Measurements from ENCODE around the gene TMOD2. TPM values are rescaled to one million over a fixed set of nuclear protein-coding genes. Genes with fewer than 3 reads are reported as not detected.
A peak's percentile ranks its signal among the peaks of the same experiment; 100 is the strongest.

TMOD2 gene
- 11.3 and 14.6 TPM in 2 replicates for total RNA-seq

- intact Hi-C loops (cut with micrococcal nuclease) = loop anchor here (1.0 kb wide), 2 partner anchors 15 to 25 kb away; no protein-coding TSS in a partner anchor
- peak; percentile 83 for ATAC-seq (ENCODE audit: low read depth)
Observed at GRCh38 chr15:51750792-51751696, at the start of gene TMOD2. TSS of gene TMOD2 (plus strand) at chr15:51751597. CDS start at chr15:51766442, 14,845 bp downstream.

DNA sequence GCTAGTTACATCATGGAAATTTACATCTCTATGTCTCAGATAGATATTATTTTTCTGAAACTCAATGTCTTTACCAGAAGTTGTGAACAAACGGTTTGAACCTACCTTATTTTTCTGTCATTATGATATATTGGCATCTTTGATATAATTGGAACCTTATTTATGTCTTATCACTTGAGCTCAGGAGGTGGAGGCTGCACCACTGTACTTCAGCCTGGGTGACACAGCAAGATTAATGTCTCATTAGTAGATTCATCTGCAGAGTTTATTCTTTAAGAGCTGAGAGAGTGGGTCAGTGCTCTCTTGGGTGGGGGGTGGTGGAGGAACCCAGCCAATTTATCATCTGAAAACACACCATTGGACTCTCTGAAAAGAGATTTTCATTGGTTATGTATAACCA lies 48.7 kb upstream of the TMOD2 start:
- CTCF ChIA-PET = interaction anchor here (2.5 kb wide), 1 partner anchor 74 kb away, joined by 9 read pairs; no protein-coding TSS in a partner anchor
- no peaks in the 10 kb centered on the region for H3K27me3 Mint-ChIP-seq
- ATAC-seq (ENCODE audit: low read depth) (no peak), DNase-seq (no peak)
- H3K4me3 Mint-ChIP-seq = no peak overlapping the region
- intact Hi-C loops (cut with micrococcal nuclease) = no loop called here
- no peaks in the 10 kb centered on the region for H3K4me1 Mint-ChIP-seq
- no peak for TF ChIP-seq CTCF (IDR thresholded peaks at IDR 0.05)
- H3K9me3 Mint-ChIP-seq = no peaks in the 10 kb centered on the region
- no peak overlapping the region for H3K27ac Mint-ChIP-seq
- POLR2A ChIA-PET = no interaction called here
- H3K36me3 Mint-ChIP-seq (ENCODE audit: low read depth) = no peaks in the 10 kb centered on the region

More at GRCh38 chr15:51750792-51751696, at the start of gene TMOD2:
- peak within 1 kb of the TSS; percentile 96 for H3K4me3 Mint-ChIP-seq
- DNase-seq = peak; percentile 62
- ChIA-PET POLR2A (interaction anchor here (0.5 to 5.5 kb wide), 4 partner anchors 14 to 20 kb away, joined by 5 to 98 read pairs (median 10); partner anchors contain the start of gene LYSMD2), CTCF (interaction anchor here (1.1 to 3.5 kb wide), 4 partner anchors 15 to 100 kb away, joined by 3 to 17 read pairs (median 6); no protein-coding TSS in a partner anchor)
- no peak for TF ChIP-seq CTCF (IDR thresholded peaks at IDR 0.05)
- peak within 1 kb of the TSS; percentile 86 for H3K27ac Mint-ChIP-seq
- peaks cover 3% of the 10 kb centered on the region for H3K36me3 Mint-ChIP-seq (ENCODE audit: low read depth)
- H3K9me3 Mint-ChIP-seq = no peaks in the 10 kb centered on the region
- H3K4me1 Mint-ChIP-seq = peaks cover 37% of the 10 kb centered on the region
- no peaks in the 10 kb centered on the region for H3K27me3 Mint-ChIP-seq

DNA sequence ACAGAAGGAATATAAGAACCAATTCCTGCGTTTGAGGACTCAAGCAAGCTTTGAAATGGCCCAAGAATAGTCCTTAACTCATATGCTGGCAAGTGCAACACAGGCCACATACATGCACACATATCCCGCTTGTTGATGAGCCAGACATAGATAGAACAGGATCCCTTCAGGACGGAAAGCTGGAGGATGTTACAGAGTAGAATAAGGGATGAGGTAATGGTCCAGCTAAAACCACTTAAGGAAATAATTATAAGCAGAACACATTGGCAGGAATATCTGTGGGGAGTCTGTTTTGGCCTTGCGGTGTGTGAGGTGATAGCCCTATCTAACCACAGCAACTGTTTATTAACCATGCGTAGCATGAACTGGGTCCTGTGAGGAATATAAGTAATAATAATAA lies 45.1 kb upstream of the TMOD2 start:
- CTCF ChIA-PET = no interaction called here
- no peak for ATAC-seq (ENCODE audit: low read depth)
- no peak for TF ChIP-seq CTCF (IDR thresholded peaks at IDR 0.05)
- Mint-ChIP-seq H3K4me3 (no peak overlapping the region), H3K9me3 (no peaks in the 10 kb centered on the region), H3K36me3 (ENCODE audit: low read depth) (no peaks in the 10 kb centered on the region), H3K27me3 (no peaks in the 10 kb centered on the region), H3K4me1 (no peaks in the 10 kb centered on the region), H3K27ac (no peak overlapping the region)
- no peak for DNase-seq
- intact Hi-C loops (cut with micrococcal nuclease) = no loop called here
- POLR2A ChIA-PET = no interaction called here

GRCh38 chr15:51706926-51707608 lies 44.3 kb upstream of the TMOD2 start:
- Mint-ChIP-seq H3K4me3 (no peak overlapping the region), H3K27ac (no peak overlapping the region), H3K9me3 (no peaks in the 10 kb centered on the region), H3K4me1 (no peaks in the 10 kb centered on the region), H3K27me3 (no peaks in the 10 kb centered on the region), H3K36me3 (ENCODE audit: low read depth) (no peaks in the 10 kb centered on the region)
- POLR2A ChIA-PET = no interaction called here
- intact Hi-C loops (cut with micrococcal nuclease) = no loop called here
- DNase-seq (no peak), ATAC-seq (ENCODE audit: low read depth) (no peak)
- CTCF ChIA-PET = no interaction called here
- no peak for TF ChIP-seq CTCF (IDR thresholded peaks at IDR 0.05)

DNA sequence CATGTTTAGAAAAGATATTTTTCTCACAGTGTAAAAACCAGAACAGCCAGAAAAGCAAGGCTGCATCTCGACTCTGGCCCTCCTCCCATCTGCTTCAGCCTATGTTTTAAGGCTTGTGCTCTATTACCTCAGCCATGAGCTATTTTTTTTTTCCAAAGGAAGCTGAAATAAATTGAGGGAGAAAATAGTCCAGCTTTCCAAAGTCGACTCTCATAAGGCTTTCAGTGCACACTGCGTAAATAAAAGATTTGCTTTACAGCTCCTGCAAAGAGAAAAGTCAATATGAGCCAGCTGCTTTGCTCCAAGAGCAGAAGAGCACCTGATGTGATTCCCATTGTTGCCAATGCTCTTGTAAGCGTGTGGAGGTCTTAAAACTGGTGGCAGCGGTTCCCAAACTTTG lies 43.4 kb upstream of the TMOD2 start:
- ATAC-seq (ENCODE audit: low read depth) (no peak), DNase-seq (no peak)
- Mint-ChIP-seq H3K27me3 (no peaks in the 10 kb centered on the region), H3K4me1 (no peaks in the 10 kb centered on the region), H3K27ac (no peak overlapping the region), H3K4me3 (no peak overlapping the region), H3K9me3 (no peaks in the 10 kb centered on the region), H3K36me3 (ENCODE audit: low read depth) (no peaks in the 10 kb centered on the region)
- no peak for TF ChIP-seq CTCF (IDR thresholded peaks at IDR 0.05)
- intact Hi-C loops (cut with micrococcal nuclease) = no loop called here
- CTCF ChIA-PET = no interaction called here
- POLR2A ChIA-PET = interaction anchor here (0.7 kb wide), 2 partner anchors 88 to 193 kb away, joined by 3 read pairs; no protein-coding TSS in a partner anchor

Measured in activated B cell treated with CpG ODN at 0.5 μM for 24 hours (primary cell).